ENCODE measurements around the gene MBP.

DNA sequence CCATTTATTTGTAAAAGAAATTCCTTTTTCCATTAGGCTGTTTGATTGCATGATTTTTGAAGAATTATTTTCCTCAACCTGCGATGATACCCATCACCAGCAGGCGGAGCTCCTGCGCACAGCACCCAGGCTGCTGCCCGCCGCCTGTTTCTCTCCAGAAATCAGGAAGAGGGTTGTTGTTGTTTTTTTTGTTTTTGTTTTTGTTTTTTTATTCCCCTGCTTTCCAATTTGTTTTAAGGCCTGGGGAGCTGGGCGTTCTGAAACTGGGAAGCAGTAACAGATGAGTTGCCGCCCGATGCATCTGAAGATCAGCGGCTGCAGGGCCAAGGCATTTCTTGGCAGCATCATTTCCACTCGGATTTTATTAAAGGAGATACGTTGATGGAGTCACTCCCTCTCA is 132.1 kb downstream of the MBP start:
- TF ChIP-seq, protein P1, sequence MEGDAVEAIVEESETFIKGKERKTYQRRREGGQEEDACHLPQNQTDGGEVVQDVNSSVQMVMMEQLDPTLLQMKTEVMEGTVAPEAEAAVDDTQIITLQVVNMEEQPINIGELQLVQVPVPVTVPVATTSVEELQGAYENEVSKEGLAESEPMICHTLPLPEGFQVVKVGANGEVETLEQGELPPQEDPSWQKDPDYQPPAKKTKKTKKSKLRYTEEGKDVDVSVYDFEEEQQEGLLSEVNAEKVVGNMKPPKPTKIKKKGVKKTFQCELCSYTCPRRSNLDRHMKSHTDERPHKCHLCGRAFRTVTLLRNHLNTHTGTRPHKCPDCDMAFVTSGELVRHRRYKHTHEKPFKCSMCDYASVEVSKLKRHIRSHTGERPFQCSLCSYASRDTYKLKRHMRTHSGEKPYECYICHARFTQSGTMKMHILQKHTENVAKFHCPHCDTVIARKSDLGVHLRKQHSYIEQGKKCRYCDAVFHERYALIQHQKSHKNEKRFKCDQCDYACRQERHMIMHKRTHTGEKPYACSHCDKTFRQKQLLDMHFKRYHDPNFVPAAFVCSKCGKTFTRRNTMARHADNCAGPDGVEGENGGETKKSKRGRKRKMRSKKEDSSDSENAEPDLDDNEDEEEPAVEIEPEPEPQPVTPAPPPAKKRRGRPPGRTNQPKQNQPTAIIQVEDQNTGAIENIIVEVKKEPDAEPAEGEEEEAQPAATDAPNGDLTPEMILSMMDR (IDR thresholded peaks at IDR 0.05) = peak in 3 of 4 experiments; percentile 94 to 96 (median 95)
- no peak for TF ChIP-seq POLR2A (IDR thresholded peaks at IDR 0.05)
- TF ChIP-seq POLR2AphosphoS5 (IDR thresholded peaks at IDR 0.05) = no peak
- no peak for TF ChIP-seq EP300 (IDR thresholded peaks at IDR 0.05)
